Smooth muscle cell (in vitro differentiated cells): ENCODE results near the gene KRTAP10-5. TPM values are rescaled to one million over a fixed set of nuclear protein-coding genes. Genes with fewer than 3 reads are reported as not detected.
"Not testable (repeated sequence)": the region's sequence is repeated elsewhere in the genome, so short reads cannot be mapped to it uniquely, and the experiment has no call there.

Source experiments
- DNase-seq: peaks from one replicate; lab custom pipeline; 2025; ENCODE audit not compliant: unreplicated experiment; lab: John Stamatoyannopoulos, UW
- H2AFZ ChIP-seq: fragments of 200-600 bp; sonication (generic); 2 replicates; pipeline ENCODE4 v1.6.0; 2016; ENCODE audit warnings: antibody characterized with exemption, low read depth, mild to moderate bottlenecking
- H3F3A ChIP-seq: fragments of 200-600 bp; sonication (generic); 2 replicates; pipeline ENCODE4 v1.6.0; 2017; ENCODE audit warnings: antibody characterized with exemption, low read depth
- H3K27ac ChIP-seq: fragments of 200-600 bp; sonication (generic); 2 replicates; pipeline ENCODE4 v1.5.1; 2016; ENCODE audit warnings: low read depth, mild to moderate bottlenecking
- H3K27me3 ChIP-seq: fragments of 200-600 bp; sonication (generic); 2 replicates; pipeline ENCODE4 v1.6.1; 2016; ENCODE audit warnings: low read depth, mild to moderate bottlenecking
- H3K36me3 ChIP-seq: fragments of 200-600 bp; sonication (generic); 2 replicates; pipeline ENCODE4 v1.5.1; 2016; ENCODE audit warnings: low read depth
- H3K4me1 ChIP-seq: fragments of 200-600 bp; sonication (generic); 2 replicates; pipeline ENCODE4 v1.5.1; 2016; ENCODE audit warnings: low read depth
- H3K4me2 ChIP-seq: fragments of 200-600 bp; sonication (generic); 2 replicates; pipeline ENCODE4 v1.6.0; 2016; ENCODE audit warnings: mild to moderate bottlenecking
- H3K4me3 ChIP-seq: fragments of 200-600 bp; sonication (generic); 2 replicates; pipeline ENCODE4 v1.5.1; 2016; ENCODE audit warnings: mild to moderate bottlenecking
- H3K79me2 ChIP-seq: fragments of 200-600 bp; sonication (generic); 2 replicates; pipeline ENCODE4 v1.6.0; 2016; ENCODE audit warnings: low read depth, mild to moderate bottlenecking
- H3K9ac ChIP-seq: fragments of 200-600 bp; sonication (generic); 2 replicates; pipeline ENCODE4 v1.6.0; 2016; ENCODE audit warnings: low read depth
- H3K9me3 ChIP-seq: fragments of 200-600 bp; sonication (generic); replicated peaks from 2 replicates; pipeline ENCODE4 v1.5.1; 2016; ENCODE audit warnings: low read depth
- H4K20me1 ChIP-seq: fragments of 200-600 bp; sonication (generic); 2 replicates; pipeline ENCODE4 v1.6.0; 2016; ENCODE audit warnings: low read depth
- WGBS: methylation state at CpG from one replicate; pipeline ENCODE4 v1.1.7; 2016; ENCODE audit warnings: low lambda C conversion rate; 5-methylcytosine and 5-hydroxymethylcytosine counted together
- polyA plus RNA-seq: library from polyadenylated mRNA; unstranded; fragments of >200 nt; fragmentation: Nextera tagmentation; extraction: Ambion mirVana; gene quantifications from 2 replicates; pipeline ENCODE4 v1.2.1, GENCODE V29; 2016
- total RNA-seq: library from RNA; depleted of rRNA; stranded (reverse); fragments of >200 nt; gene quantifications from 2 replicates; pipeline ENCODE4 v1.2.3, GENCODE V29; 2014
- TF ChIP-seq, protein P1 (sequence below): fragments of 200-600 bp; sonication (generic); IDR thresholded peaks from 2 replicates; pipeline ENCODE4 v1.5.1; 2017; ENCODE audit warnings: borderline replicate concordance, mild to moderate bottlenecking, antibody characterized with exemption; ENCODE audit not compliant: insufficient read depth, poor library complexity, severe bottlenecking

Gene KRTAP10-5, protein sequence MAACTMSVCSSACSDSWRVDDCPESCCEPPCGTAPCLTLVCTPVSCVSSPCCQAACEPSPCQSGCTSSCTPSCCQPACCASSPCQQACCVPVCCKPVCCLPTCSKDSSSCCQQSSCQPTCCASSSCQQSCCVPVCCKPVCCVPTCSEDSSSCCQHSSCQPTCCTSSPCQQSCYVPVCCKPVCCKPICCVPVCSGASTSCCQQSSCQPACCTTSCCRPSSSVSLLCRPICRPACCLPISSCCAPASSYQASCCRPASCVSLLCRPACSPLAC
- total RNA-seq (not detected in 2 replicates), polyA plus RNA-seq (not detected in 2 replicates)

DNA sequence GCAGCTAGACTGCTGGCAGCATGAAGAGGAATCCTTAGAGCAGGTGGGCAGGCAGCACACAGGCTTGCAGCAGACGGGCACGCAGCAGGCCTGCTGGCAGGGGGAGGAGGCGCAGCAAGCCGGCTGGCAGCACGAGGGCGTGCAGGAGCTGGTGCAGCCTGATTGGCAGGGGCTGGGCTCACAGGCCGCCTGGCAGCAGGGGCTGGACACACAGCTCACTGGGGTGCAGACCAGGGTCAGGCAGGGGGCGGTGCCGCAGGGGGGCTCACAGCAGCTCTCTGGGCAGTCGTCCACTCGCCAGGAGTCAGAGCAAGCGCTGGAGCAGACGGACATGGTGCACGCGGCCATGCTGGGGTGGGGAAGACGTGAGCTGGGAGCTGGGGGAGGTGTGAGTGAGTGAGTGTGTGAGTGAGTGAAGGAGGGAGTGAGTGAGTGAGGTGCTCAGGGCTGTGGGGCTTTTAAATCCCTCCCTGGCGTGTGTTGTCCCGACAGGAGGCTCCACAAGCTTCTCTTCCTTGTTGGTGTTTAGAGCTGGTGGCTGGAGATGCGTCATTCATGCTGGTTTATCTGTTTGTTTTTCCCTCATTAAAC is at the start of gene KRTAP10-5:
KRTAP10-5 (minus strand) TSS at position 374 of the 591 bp plus-strand sequence; CDS start at position 348, 26 bp downstream.
- H3K27ac ChIP-seq, H2AFZ ChIP-seq, DNase-seq, H3K27me3 ChIP-seq, H3K79me2 ChIP-seq, H4K20me1 ChIP-seq, H3K4me2 ChIP-seq, H3K36me3 ChIP-seq, H3K4me3 ChIP-seq, H3F3A ChIP-seq, H3K9ac ChIP-seq, H3K4me1 ChIP-seq: not testable (repeated sequence)
- H3K9me3 ChIP-seq, result peaks cover 17% of the 10 kb centered on the region
- WGBS, result 82% methylated on average over 19 of the region's 19 CpGs

DNA sequence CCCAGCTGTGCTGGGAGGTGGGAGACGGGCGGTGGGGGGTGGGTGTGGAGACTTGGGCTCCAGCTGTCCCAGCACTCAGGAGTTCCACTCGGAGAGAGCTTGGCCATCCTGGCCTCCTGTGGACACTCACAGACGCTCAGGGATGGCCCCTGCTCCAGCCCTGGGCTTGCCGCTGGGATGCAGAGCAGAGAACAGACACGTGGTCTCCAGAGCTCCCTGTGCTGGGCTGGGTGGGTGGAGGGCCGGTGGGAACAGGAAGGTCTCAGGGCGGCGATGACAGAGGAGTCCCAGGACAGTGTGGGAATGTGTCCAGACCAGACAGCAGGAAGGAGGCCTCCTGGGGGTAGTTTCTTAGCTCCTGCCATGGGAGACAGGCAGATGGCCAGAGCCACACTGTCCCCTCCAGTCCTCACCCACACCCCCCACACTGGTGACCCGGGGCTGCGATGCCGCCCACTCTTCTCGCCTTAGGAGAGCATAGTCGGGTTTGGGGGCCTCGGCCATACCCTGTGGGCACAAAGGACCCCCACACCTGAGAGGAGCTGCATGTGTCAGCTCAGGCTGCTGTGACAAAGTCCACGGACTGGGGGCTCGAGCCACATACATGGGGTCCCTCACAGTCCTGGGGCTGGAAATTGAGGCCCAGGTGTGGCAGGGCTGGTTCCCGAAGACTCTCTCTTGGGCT is 48.4 kb upstream of the KRTAP10-5 start:
- H3K4me1 ChIP-seq, result no peaks in the 10 kb centered on the region
- H3K9me3 ChIP-seq, result no peaks in the 10 kb centered on the region
- no peaks in the 10 kb centered on the region for H3K36me3 ChIP-seq
- no peaks in the 10 kb centered on the region for H3K79me2 ChIP-seq
- H3K4me3 ChIP-seq, result no peak overlapping the region
- H3K27me3 ChIP-seq, result no peaks in the 10 kb centered on the region
- TF ChIP-seq, protein P1, sequence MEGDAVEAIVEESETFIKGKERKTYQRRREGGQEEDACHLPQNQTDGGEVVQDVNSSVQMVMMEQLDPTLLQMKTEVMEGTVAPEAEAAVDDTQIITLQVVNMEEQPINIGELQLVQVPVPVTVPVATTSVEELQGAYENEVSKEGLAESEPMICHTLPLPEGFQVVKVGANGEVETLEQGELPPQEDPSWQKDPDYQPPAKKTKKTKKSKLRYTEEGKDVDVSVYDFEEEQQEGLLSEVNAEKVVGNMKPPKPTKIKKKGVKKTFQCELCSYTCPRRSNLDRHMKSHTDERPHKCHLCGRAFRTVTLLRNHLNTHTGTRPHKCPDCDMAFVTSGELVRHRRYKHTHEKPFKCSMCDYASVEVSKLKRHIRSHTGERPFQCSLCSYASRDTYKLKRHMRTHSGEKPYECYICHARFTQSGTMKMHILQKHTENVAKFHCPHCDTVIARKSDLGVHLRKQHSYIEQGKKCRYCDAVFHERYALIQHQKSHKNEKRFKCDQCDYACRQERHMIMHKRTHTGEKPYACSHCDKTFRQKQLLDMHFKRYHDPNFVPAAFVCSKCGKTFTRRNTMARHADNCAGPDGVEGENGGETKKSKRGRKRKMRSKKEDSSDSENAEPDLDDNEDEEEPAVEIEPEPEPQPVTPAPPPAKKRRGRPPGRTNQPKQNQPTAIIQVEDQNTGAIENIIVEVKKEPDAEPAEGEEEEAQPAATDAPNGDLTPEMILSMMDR, result no peak
- DNase-seq, result no peak
- no peak overlapping the region for H2AFZ ChIP-seq
- no peak overlapping the region for H3K4me2 ChIP-seq
- WGBS, result 74% methylated on average over 15 of the region's 18 CpGs
- no peaks in the 10 kb centered on the region for H3F3A ChIP-seq
- no peaks in the 10 kb centered on the region for H4K20me1 ChIP-seq
- no peak overlapping the region for H3K27ac ChIP-seq
- H3K9ac ChIP-seq, result no peak overlapping the region

DNA sequence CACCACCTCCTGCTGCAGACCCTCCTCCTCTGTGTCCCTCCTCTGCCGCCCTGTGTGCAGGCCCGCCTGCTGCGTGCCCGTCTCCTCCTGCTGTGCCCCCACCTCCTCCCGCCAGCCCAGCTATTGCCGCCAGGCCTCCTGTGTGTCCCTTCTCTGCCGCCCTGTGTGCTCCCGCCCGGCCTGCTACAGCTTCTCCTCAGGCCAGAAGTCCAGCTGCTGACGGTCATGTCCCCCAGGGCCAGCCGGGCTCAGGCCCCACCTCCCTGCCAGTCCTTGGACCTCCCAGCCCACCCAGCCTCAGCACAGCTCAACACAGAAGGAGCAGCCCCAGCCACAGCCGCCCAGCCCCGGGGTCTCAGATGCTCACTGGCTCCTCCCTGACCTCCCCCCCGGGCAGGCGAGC is 47.4 kb upstream of the KRTAP10-5 start:
- H3K4me1 ChIP-seq, H3K36me3 ChIP-seq, DNase-seq, H2AFZ ChIP-seq, H3K27me3 ChIP-seq, H3K4me3 ChIP-seq, H3F3A ChIP-seq, H3K4me2 ChIP-seq, H4K20me1 ChIP-seq, H3K9ac ChIP-seq, H3K79me2 ChIP-seq, H3K9me3 ChIP-seq, H3K27ac ChIP-seq: not testable (repeated sequence)
- 78% methylated on average over 8 of the region's 15 CpGs for WGBS

DNA sequence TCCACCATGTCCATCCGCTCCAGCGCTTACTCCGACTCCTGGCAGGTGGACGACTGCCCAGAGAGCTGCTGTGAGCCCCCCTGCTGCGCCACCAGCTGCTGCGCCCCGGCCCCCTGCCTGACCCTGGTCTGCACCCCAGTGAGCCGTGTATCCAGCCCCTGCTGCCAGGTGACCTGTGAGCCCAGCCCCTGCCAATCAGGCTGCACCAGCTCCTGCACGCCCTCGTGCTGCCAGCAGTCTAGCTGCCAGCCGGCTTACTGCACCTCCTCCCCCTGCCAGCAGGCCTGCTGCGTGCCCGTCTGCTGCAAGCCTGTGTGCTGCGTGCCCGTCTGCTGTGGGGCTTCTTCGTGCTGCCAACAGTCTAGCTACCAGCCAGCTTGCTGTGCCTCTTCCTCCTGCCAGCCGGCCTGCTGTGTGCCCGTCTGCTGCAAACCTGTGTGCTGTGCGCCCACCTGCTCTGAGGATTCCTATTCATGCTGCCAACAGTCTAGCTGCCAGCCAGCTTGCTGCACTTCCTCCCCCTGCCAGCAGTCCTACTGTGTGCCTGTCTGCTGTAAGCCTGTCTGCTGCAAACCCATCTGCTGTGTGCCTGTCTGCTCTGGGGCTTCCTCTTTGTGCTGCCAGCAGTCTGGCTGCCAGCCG is 46.9 kb upstream of the KRTAP10-5 start:
- H3K27ac ChIP-seq, H2AFZ ChIP-seq, H3K27me3 ChIP-seq, H3K4me1 ChIP-seq, H4K20me1 ChIP-seq, H3K9me3 ChIP-seq, H3K9ac ChIP-seq, DNase-seq, H3K36me3 ChIP-seq, H3K79me2 ChIP-seq, H3K4me2 ChIP-seq, H3K4me3 ChIP-seq, H3F3A ChIP-seq: not testable (repeated sequence)
- WGBS, result 91% methylated on average over 15 of the region's 20 CpGs

DNA sequence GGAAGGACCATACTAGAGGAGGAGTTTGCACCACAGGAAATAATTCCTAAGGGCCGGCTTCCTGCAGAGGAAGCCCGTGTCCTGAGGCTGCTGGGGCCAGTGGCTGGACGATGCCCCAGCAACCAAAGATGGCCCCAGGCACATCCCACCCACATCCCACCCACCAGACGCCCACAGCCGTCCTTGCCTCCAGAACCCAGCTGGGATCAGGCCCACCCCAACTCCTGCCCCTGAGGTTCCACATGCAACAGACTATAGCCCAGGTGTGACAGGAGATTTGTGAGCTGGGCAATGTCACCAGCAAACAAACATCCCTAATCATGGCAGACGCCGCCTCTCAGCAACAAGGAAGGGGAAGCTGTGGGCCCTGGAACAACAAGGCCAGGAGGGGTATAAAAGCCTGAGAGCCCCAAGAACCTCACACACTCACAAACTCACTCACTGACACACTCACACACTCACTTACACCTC is 46.3 kb upstream of the KRTAP10-5 start, which contains the start of gene KRTAP10-9:
KRTAP10-9 (plus strand) TSS at position 421 of the 471 bp plus-strand sequence. CDS start 79 bp downstream, outside the sequence.
- no peak within 1 kb of the TSS for H3K4me2 ChIP-seq
- H4K20me1 ChIP-seq, result no peaks in the 10 kb centered on the region
- WGBS, result 96% methylated on average over 7 of the region's 7 CpGs
- H3K9ac ChIP-seq, result no peak within 1 kb of the TSS
- H3K9me3 ChIP-seq, result no peaks in the 10 kb centered on the region
- H3K4me1 ChIP-seq, result no peaks in the 10 kb centered on the region
- no peaks in the 10 kb centered on the region for H3K36me3 ChIP-seq
- no peak within 1 kb of the TSS for H3K27ac ChIP-seq
- no peaks in the 10 kb centered on the region for H3K27me3 ChIP-seq
- H3F3A ChIP-seq, result no peaks in the 10 kb centered on the region
- H3K4me3 ChIP-seq, result no peak within 1 kb of the TSS
- TF ChIP-seq, protein P1, result no peak
- H2AFZ ChIP-seq, result no peak within 1 kb of the TSS
- H3K79me2 ChIP-seq, result no peaks in the 10 kb centered on the region
- no peak for DNase-seq
